ENCODE measurements around the gene CD101. TPM values are rescaled to one million over a fixed set of nuclear protein-coding genes. Genes with fewer than 3 reads are reported as not detected.

The CD101 gene
- total RNA-seq, 1 donor from 2014 or later, result 3.2 TPM

DNA sequence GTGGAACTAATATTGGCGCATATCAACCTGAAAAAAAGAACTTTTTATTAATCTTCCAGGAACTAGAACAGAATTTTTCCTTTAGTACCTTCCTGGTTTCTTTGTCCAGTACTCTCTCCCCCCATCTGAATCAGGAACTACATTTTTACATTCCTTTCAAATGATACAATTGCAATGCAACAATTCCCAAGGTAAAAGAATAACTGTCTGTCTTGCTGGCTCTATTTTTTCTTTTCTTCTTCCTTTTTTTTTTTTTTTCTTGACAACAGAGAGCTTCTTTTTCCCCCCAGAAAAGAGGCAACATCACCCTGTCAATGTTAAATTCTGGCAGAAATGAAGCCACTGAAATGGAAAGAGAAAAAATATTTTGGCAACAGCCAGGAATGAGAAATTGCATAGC lies 4.5 kb upstream of the CD101 start:
- Mint-ChIP-seq H3K4me1 (ENCODE audit: low read depth, unreplicated experiment) (no peaks in the 10 kb centered on the region), H3K27ac (ENCODE audit: unreplicated experiment) (no peak overlapping the region), H3K36me3 (ENCODE audit: unreplicated experiment) (peaks cover 23% of the 10 kb centered on the region), H3K4me3 (ENCODE audit: unreplicated experiment) (no peak overlapping the region), H3K9me3 (ENCODE audit: unreplicated experiment) (peaks cover 2% of the 10 kb centered on the region), H3K27me3 (ENCODE audit: unreplicated experiment) (no peaks in the 10 kb centered on the region)
- DNase-seq, result no peak
- TF ChIP-seq, protein P1, sequence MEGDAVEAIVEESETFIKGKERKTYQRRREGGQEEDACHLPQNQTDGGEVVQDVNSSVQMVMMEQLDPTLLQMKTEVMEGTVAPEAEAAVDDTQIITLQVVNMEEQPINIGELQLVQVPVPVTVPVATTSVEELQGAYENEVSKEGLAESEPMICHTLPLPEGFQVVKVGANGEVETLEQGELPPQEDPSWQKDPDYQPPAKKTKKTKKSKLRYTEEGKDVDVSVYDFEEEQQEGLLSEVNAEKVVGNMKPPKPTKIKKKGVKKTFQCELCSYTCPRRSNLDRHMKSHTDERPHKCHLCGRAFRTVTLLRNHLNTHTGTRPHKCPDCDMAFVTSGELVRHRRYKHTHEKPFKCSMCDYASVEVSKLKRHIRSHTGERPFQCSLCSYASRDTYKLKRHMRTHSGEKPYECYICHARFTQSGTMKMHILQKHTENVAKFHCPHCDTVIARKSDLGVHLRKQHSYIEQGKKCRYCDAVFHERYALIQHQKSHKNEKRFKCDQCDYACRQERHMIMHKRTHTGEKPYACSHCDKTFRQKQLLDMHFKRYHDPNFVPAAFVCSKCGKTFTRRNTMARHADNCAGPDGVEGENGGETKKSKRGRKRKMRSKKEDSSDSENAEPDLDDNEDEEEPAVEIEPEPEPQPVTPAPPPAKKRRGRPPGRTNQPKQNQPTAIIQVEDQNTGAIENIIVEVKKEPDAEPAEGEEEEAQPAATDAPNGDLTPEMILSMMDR (IDR thresholded peaks at IDR 0.05; ENCODE audit: partially characterized antibody, unreplicated experiment), result no peak

DNA sequence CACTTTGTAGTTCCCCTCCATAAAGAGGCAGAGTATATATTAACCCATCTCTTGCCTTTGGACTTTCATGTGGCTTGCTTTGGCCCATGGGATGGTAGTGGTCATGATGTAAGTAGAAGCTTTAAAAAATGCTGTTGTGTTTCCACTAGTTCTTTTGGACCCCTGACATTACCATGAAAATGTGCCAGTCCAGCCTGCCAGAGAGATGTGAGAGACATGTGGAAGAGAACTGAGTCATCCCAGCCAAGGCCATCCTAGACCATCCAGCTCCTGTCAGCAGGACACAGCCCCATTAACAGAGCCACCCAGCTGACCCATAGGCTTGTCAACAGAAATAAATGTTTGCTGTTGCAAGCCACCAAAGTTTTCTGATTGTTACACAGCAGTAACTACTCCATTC lies 3.9 kb upstream of the CD101 start:
- H3K27ac Mint-ChIP-seq (ENCODE audit: unreplicated experiment), result no peak overlapping the region
- no peaks in the 10 kb centered on the region for H3K4me1 Mint-ChIP-seq (ENCODE audit: low read depth, unreplicated experiment)
- H3K4me3 Mint-ChIP-seq (ENCODE audit: unreplicated experiment), result no peak overlapping the region
- no peak for DNase-seq
- no peaks in the 10 kb centered on the region for H3K27me3 Mint-ChIP-seq (ENCODE audit: unreplicated experiment)
- peaks cover 21% of the 10 kb centered on the region for H3K36me3 Mint-ChIP-seq (ENCODE audit: unreplicated experiment)
- TF ChIP-seq, protein P1 (IDR thresholded peaks at IDR 0.05; ENCODE audit: partially characterized antibody, unreplicated experiment), result no peak
- peaks cover under 1% of the 10 kb centered on the region for H3K9me3 Mint-ChIP-seq (ENCODE audit: unreplicated experiment)

DNA sequence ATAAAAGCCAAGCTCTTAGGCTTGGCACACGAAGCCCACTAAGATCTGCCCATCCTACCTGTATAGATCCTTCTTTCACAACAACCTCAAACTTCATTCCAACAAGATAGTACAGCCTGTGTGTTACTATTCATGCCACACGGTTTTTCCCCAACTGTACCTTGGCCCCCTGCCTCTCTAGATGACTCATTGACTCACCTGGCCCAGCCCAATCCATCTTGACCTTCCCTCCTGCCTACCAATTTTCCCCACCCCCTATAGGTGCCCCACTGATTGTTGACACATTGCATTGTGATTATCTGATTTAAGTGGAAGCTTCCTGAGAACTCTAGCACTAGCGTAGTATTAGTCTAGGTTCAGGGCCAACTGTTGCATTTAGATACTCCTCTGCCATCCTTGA lies 2.0 kb upstream of the CD101 start:
- peaks cover 3% of the 10 kb centered on the region for H3K4me1 Mint-ChIP-seq (ENCODE audit: low read depth, unreplicated experiment)

DNA sequence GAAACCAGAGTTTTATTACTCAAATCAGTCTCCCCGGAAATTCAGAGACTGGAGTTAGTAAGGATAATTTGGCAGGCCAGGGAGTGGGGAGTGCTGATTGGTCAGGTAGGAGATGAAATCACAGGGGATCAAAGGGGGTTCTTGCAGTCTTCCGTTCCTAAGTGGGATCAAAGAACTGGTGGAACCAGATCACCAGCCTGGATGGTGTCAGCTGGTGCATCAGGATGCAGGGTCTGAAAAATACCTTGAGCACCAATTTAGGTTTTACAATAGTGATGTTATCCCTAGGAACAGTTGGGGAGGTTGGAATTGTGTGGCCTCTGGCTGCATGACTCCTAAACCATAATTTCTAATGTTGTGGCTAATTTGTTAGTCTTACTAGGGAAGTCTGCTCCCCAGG lies 1.4 kb upstream of the CD101 start:
- TF ChIP-seq, protein P1 (IDR thresholded peaks at IDR 0.05; ENCODE audit: partially characterized antibody, unreplicated experiment), result no peak
- Mint-ChIP-seq H3K27me3 (ENCODE audit: unreplicated experiment) (no peaks in the 10 kb centered on the region), H3K4me1 (ENCODE audit: low read depth, unreplicated experiment) (peaks cover 3% of the 10 kb centered on the region), H3K36me3 (ENCODE audit: unreplicated experiment) (peaks cover 6% of the 10 kb centered on the region), H3K27ac (ENCODE audit: unreplicated experiment) (no peak overlapping the region), H3K4me3 (ENCODE audit: unreplicated experiment) (no peak overlapping the region), H3K9me3 (ENCODE audit: unreplicated experiment) (no peaks in the 10 kb centered on the region)
- DNase-seq, result no peak

More for the DNA sequence above, 2.0 kb upstream of the CD101 start:
- Mint-ChIP-seq H3K36me3 (ENCODE audit: unreplicated experiment) (peaks cover 11% of the 10 kb centered on the region), H3K27ac (ENCODE audit: unreplicated experiment) (no peak overlapping the region), H3K4me3 (ENCODE audit: unreplicated experiment) (no peak overlapping the region), H3K9me3 (ENCODE audit: unreplicated experiment) (no peaks in the 10 kb centered on the region), H3K27me3 (ENCODE audit: unreplicated experiment) (no peaks in the 10 kb centered on the region)
- no peak for DNase-seq
- TF ChIP-seq, protein P1 (IDR thresholded peaks at IDR 0.05; ENCODE audit: partially characterized antibody, unreplicated experiment), result no peak

DNA sequence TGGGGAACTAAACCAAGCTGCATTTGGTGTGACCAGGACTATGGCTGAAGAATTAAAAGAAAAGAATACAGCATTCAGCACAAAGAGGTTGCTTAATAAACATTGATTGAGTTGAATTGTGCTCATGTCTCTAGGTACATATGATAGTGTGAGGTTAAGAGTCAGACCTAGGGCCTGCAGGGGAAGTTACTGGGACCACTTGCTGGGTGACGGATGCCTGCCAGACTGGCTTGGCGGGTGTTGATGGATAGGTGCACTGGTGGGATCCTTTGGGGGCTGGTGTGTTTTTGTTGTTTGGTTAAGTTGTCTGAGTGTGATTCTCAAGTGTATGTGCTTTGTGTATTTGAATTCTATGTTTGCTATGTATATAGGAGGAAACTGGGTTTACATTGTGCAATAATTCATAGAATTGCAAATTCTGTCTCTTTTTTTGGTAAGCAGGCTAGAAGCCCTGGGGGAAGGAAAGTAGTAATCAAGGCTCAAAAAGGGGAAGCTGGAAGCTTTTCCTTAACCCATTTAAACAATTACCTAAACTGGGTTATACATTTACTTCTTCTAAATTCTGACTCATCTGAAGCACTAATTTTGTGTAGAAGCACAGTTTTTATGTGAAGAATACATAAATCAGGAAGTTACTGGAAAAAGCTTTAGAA lies 1.8 kb downstream of the CD101 start:
- Mint-ChIP-seq H3K27me3 (ENCODE audit: unreplicated experiment) (no peaks in the 10 kb centered on the region), H3K27ac (ENCODE audit: unreplicated experiment) (no peak overlapping the region), H3K9me3 (ENCODE audit: unreplicated experiment) (no peaks in the 10 kb centered on the region), H3K4me1 (ENCODE audit: low read depth, unreplicated experiment) (peaks cover 3% of the 10 kb centered on the region), H3K4me3 (ENCODE audit: unreplicated experiment) (no peak overlapping the region), H3K36me3 (ENCODE audit: unreplicated experiment) (no peaks in the 10 kb centered on the region)
- no peak for DNase-seq
- TF ChIP-seq, protein P1 (IDR thresholded peaks at IDR 0.05; ENCODE audit: partially characterized antibody, unreplicated experiment), result no peak

Data from glutamatergic neuron (in vitro differentiated cells).